Left lobe of liver (tissue), 2 donors: ENCODE measurements around the gene LLCFC1. TPM values are rescaled to one million over a fixed set of nuclear protein-coding genes. Genes with fewer than 3 reads are reported as not detected.

Experiments used
- ATAC-seq: fragments of 200-7000 bp; cut with Tn5 transposase; one replicate; pipeline ENCODE4 v1.9.1; 2020; ENCODE audit warnings: mild to moderate bottlenecking, moderate library complexity
- DNase-seq: peaks from one replicate; pipeline ENCODE4 v3.0.0-alpha.2; 2020; ENCODE audit warnings: low spot score
- total RNA-seq: library from RNA; stranded (reverse); gene quantifications from one replicate; pipeline ENCODE4 v1.2.1, GENCODE V29; 2021
- donor health status: DM: no; HTN: no; CAD: no; lungs with moderate emphysema.
- donor health status: DM: no; HTN: yes; CAD: no.

Gene LLCFC1
- not detected for total RNA-seq

- DNase-seq (no peak), ATAC-seq (no peak)
Observed at GRCh38 chr7:142939226-142939910, at the start of gene LLCFC1. LLCFC1 (plus strand) TSS chr7:142939484; CDS start chr7:142939622, 138 bp downstream.

DNA sequence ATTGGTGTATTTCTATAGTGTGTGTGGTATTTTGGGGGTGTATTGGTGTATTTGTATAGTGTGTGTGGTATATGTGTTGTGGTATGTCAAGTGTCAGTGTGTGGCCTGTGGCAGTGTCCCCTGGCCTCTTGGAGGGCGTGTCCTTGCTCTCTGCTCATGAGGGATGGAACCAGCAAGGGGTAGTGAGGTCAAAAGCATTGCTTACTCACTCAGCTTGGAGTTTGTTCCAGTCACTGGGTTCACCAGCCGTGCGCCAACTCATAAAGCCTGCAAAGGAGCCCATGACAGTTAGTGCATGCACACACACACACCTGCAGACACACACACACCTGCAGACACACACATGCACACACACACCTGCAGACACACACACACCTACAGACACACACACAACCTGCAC is 49.5 kb upstream of the LLCFC1 start:
- ATAC-seq, result peak; percentile 63

DNA sequence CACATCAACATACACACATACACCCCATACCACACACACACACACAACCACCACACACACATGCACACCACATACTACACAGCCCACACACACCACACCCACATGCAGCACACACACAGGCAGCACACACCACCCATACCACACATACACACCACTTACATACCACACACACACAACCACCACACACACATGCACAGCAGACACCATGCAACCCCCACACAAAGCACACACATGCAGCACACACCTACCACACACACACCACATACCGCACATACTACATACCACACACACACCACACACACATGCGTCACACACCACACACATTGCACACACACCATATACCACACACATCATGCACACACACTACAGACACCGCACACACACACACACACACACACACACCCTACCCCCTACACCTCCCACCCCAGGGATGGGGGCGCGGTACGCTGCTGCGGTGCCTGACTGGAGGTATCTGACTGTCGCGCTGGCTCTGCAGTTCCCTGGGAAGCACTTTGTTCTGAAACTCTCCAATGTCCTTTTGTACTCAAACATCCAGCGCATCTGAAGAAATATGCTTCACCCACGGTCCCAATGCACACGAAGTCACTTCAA is 48.3 kb upstream of the LLCFC1 start:
- ATAC-seq, result no peak
- no peak for DNase-seq

More for the DNA sequence above, 49.5 kb upstream of the LLCFC1 start:
- peak; percentile 38 for DNase-seq

- ATAC-seq (no peak), DNase-seq (no peak)
Observed at GRCh38 chr7:142891490-142892082, 47.7 kb upstream of the LLCFC1 start.

DNA sequence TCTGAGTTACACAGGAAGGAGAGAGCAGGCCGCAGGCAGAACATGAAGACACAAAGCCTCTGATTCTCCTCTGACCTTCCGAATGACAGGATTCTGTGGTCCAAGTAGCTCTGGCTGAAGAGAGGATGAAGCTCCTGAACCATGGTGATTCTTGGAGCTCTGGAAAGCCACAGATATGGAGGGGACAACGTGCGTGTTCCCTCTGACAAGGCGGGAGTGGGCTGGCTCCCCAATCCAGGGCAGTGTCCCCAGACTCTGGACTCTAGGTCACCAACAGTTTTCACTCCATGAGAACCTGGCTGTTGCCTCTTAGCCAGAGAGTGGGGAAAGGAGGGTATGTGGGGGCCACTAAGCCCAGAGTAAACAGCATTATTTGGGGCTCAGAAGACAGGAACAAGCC is 46.3 kb upstream of the LLCFC1 start:
- no peak for ATAC-seq
- DNase-seq, result no peak

DNA sequence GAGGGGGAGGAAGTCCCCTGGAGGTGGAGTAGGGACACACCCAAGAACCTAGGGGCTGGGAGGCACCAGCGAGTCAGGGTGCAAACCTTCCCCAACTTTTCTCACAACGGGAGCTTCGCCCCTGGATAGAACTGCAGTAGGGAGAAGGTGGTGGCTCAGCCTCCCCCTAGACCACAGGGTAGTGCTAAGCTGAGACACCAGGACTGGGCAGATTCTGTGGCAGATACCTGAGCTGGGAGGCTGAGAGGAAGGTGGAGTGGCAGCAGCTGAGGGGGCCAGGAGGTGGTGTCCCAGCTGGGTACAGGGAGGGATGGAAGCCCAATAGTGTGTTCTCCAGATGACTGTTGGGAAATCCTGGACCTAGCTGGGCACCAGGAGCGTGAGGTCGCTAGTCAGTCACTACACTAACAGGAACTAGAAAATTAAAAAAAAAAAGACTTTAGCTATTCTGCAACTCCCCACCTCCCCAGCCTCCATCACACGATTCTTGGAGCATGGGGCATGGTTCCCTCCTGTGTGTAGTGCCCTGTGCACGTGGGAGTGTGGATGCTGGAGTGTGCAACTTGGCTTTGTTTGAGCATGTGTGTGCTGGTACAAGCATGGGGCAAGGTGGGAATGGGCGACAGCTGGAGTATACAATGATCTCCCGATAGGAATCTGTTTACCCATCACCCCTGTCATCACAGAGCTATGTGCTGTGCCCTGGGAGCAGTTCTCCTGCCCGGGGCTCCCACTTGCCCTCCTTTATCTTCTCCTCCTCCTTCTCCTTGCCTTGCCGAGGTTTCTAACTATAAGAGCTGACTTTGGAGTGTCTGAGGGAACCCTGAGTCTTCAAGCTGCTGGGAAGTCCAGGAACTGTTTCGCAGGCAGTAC is 44.9 kb upstream of the LLCFC1 start:
- ATAC-seq (no peak), DNase-seq (no peak)

DNA sequence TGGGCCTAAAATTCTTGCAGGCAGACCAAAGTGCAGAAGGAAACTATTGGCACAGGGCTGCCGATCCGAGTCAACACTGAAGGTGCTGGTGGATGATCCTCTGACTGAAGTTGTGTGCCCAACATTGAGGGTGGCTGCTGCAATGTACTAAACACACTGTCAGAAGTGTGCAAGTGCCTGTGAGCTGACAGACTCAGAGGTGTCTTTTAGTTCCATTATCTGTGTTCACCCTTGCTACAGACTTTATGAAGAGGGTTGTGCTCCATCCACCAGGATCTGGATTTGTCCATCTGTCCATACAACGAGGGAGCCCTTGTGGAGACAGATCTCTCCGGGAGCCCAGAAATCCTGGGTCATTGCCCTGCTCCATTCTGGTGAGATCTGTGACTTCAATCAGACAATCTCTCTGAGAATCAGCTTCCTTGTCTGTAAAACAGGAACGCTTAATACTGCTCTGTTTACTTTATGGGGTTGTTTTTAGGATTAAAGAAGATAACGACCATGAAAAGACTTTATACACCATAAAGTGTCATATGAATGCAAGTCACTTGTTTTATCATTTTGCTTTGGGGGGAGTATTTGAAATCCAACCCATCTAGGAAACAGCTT is 44.2 kb upstream of the LLCFC1 start:
- ATAC-seq (no peak), DNase-seq (no peak)

- DNase-seq, result no peak
- no peak for ATAC-seq
Observed at GRCh38 chr7:142896151-142896550, 43.1 kb upstream of the LLCFC1 start.

- ATAC-seq, result no peak
- no peak for DNase-seq
Observed at GRCh38 chr7:142896741-142897379, 42.4 kb upstream of the LLCFC1 start.

GRCh38 chr7:142897691-142898090 is 41.6 kb upstream of the LLCFC1 start:
- ATAC-seq (no peak), DNase-seq (no peak)

GRCh38 chr7:142898377-142899170 is 40.7 kb upstream of the LLCFC1 start:
- no peak for DNase-seq
- no peak for ATAC-seq

DNA sequence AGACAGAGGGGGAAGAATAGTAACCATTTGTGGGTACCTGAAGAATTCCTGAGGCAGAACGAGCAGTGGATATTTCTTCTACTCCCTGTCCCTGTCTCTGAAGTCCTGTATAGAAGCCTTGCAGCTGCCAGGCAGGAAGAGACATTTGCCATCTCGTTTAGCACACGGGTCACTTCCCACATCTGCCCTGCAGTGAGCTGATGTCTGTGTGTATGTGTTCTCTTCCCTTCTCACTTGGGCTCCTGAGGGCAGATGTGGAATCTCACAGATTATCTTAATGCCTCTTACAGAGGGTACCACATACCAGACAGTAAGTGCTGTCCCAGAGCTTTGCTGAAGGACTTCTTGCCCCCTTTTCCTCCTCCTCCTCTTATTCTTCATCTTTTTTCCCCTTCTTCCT is 39.6 kb upstream of the LLCFC1 start:
- ATAC-seq, result no peak
- DNase-seq, result no peak

GRCh38 chr7:142901426-142902259 is 37.6 kb upstream of the LLCFC1 start:
- ATAC-seq (no peak), DNase-seq (no peak)

DNA sequence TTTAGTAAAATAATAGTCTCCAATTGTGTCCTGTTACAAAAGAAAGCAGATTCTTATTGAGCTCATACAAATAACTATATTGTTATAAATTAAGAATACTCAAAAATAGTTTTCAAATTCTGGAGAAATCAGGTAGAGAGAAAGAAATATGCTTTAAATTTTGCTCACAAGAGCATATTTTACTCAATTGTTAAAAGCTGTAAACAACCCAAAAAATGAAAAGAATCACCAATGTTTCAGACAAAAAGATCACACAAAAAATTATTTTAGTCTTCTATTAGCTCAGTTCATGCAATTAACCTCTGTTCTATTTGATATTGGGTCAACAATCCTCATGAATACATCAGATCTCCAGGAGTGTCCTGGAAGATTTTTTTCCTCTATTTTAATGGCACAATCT is 35.2 kb upstream of the LLCFC1 start:
- DNase-seq (no peak), ATAC-seq (no peak)

DNA sequence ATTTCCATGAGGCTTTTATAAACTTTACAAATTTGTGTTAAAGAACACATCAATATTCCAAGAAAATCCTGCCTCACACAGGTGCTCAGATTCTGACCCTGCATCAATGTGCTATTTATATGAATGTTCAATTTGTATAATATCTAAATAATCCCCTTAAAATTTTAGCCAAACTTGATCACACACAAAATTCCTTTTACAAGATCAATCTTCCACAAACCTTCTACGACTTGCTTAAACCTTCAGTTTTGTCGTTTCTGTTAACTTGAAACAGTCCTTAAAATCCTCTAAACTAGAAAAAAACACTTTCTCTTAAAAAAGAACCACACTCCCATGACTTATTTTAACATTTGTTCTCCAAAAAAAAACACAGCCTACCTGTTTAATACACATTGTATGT is 33.5 kb upstream of the LLCFC1 start:
- DNase-seq, result no peak
- ATAC-seq, result no peak

GRCh38 chr7:142906643-142907042 is 32.6 kb upstream of the LLCFC1 start:
- ATAC-seq, result peak; percentile 91
- DNase-seq, result peak; percentile 72

GRCh38 chr7:142908290-142908689 is 31.0 kb upstream of the LLCFC1 start:
- ATAC-seq, result no peak
- DNase-seq, result no peak

- DNase-seq (no peak), ATAC-seq (peak; percentile 90)
Observed at GRCh38 chr7:142908921-142909890, 30.1 kb upstream of the LLCFC1 start.
